ENCODE measurements around the gene ASTN2. TPM values are rescaled to one million over a fixed set of nuclear protein-coding genes. Genes with fewer than 3 reads are reported as not detected.

Gene ASTN2
- polyA plus RNA-seq, 1 donor from 2014 or later: 6.8 TPM

DNA sequence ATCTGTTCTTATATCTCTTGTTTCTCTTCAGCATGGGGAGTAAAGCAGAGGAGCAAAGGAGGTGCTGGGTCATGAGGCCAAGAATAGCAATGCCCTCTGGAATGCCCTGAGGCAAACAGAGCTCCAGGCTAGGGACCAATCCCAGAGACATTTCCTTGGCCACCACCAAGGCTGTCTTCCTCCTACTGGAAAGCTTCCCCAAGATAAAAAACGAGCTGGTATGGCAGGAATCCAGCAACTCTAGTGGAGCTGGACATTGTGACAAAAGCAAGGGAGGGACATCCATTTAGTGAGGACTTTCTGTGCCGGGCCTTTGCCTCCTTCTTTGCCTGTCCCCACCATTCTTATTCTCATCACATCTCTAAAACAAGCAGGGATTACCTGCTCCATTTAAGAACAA, 161.6 kb downstream of the ASTN2 start:
- Histone ChIP-seq H2AFZ (ENCODE audit: low read depth, low read length) (no peak overlapping the region), H3K9me2 (ENCODE audit: insufficient read depth, low read length) (no peaks in the 10 kb centered on the region), H3K27me3 (ENCODE audit: insufficient read depth, low read depth, low read length) (no peaks in the 10 kb centered on the region), H3K9me3 (ENCODE audit: low read length) (no peaks in the 10 kb centered on the region), H3K4me2 (ENCODE audit: low read length) (no peak overlapping the region), H3K9ac (ENCODE audit: low read length) (no peak overlapping the region), H3K27ac (ENCODE audit: low read length) (no peak overlapping the region), H3K4me3 (ENCODE audit: low read length) (no peak overlapping the region), H3K79me2 (replicated peaks; ENCODE audit: insufficient read depth, low read length) (no peaks in the 10 kb centered on the region), H4K20me1 (ENCODE audit: insufficient read depth) (no peaks in the 10 kb centered on the region), H3K36me3 (ENCODE audit: insufficient read depth, low read length) (no peaks in the 10 kb centered on the region), H3F3A (ENCODE audit: insufficient read depth, low read length, poor library complexity, severe bottlenecking) (no peaks in the 10 kb centered on the region)
- TF ChIP-seq TAF1 (IDR thresholded peaks at IDR 0.05; ENCODE audit: low read depth) (no peak), POLR2AphosphoS5 (IDR thresholded peaks at IDR 0.05) (no peak), EZH2 (IDR thresholded peaks at IDR 0.05; ENCODE audit: borderline replicate concordance, insufficient read depth, low read length, poor library complexity, severe bottlenecking) (no peak), SMC3 (conservative IDR thresholded peaks at IDR 0.05; ENCODE audit: poor library complexity) (no peak), MXI1 (conservative IDR thresholded peaks at IDR 0.05; ENCODE audit: poor library complexity, severe bottlenecking) (no peak), EP300 (conservative IDR thresholded peaks at IDR 0.05; ENCODE audit: poor library complexity, severe bottlenecking) (no peak)
- TF ChIP-seq, protein P1, sequence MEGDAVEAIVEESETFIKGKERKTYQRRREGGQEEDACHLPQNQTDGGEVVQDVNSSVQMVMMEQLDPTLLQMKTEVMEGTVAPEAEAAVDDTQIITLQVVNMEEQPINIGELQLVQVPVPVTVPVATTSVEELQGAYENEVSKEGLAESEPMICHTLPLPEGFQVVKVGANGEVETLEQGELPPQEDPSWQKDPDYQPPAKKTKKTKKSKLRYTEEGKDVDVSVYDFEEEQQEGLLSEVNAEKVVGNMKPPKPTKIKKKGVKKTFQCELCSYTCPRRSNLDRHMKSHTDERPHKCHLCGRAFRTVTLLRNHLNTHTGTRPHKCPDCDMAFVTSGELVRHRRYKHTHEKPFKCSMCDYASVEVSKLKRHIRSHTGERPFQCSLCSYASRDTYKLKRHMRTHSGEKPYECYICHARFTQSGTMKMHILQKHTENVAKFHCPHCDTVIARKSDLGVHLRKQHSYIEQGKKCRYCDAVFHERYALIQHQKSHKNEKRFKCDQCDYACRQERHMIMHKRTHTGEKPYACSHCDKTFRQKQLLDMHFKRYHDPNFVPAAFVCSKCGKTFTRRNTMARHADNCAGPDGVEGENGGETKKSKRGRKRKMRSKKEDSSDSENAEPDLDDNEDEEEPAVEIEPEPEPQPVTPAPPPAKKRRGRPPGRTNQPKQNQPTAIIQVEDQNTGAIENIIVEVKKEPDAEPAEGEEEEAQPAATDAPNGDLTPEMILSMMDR (IDR thresholded peaks at IDR 0.05; ENCODE audit: poor library complexity, severe bottlenecking): no peak

DNA sequence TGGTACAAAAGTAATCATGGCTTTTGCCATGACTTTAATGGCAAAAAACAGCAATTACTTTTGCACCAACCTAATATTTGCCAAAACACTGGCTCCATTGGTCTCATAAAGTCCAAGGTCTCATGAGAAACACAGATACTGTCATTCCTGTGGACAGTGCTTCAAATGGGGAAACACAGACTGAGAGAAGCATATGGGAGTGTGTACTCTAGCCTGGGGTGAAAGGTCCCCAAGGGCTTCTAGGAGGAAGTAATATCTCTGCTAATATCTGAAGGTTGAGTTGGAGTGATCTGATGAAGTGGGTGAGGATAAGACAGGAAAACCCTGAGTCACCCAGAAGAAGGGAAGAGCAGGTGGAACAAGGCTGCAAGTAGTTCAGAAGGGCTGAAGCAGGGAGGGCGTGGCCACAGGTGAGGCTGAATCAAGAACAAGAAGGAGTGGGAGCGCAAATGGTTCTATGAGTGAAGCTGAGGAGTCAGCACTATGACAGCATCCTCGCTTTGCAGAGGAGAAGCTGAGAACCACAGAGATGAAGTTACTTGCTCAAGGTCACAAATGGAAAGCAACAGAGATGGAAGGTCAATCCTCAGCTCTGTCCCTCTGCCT, 164.1 kb downstream of the ASTN2 start:
- H3K9ac ChIP-seq (ENCODE audit: low read length): no peak overlapping the region
- no peaks in the 10 kb centered on the region for H3K36me3 ChIP-seq (ENCODE audit: insufficient read depth, low read length)
- H3F3A ChIP-seq (ENCODE audit: insufficient read depth, low read length, poor library complexity, severe bottlenecking): no peaks in the 10 kb centered on the region
- H3K27ac ChIP-seq (ENCODE audit: low read length): no peak overlapping the region
- no peaks in the 10 kb centered on the region for H3K9me3 ChIP-seq (ENCODE audit: low read length)
- no peak overlapping the region for H2AFZ ChIP-seq (ENCODE audit: low read depth, low read length)
- TF ChIP-seq EZH2 (IDR thresholded peaks at IDR 0.05; ENCODE audit: borderline replicate concordance, insufficient read depth, low read length, poor library complexity, severe bottlenecking): no peak
- TF ChIP-seq EP300 (conservative IDR thresholded peaks at IDR 0.05; ENCODE audit: poor library complexity, severe bottlenecking): no peak
- TF ChIP-seq, protein P2, sequence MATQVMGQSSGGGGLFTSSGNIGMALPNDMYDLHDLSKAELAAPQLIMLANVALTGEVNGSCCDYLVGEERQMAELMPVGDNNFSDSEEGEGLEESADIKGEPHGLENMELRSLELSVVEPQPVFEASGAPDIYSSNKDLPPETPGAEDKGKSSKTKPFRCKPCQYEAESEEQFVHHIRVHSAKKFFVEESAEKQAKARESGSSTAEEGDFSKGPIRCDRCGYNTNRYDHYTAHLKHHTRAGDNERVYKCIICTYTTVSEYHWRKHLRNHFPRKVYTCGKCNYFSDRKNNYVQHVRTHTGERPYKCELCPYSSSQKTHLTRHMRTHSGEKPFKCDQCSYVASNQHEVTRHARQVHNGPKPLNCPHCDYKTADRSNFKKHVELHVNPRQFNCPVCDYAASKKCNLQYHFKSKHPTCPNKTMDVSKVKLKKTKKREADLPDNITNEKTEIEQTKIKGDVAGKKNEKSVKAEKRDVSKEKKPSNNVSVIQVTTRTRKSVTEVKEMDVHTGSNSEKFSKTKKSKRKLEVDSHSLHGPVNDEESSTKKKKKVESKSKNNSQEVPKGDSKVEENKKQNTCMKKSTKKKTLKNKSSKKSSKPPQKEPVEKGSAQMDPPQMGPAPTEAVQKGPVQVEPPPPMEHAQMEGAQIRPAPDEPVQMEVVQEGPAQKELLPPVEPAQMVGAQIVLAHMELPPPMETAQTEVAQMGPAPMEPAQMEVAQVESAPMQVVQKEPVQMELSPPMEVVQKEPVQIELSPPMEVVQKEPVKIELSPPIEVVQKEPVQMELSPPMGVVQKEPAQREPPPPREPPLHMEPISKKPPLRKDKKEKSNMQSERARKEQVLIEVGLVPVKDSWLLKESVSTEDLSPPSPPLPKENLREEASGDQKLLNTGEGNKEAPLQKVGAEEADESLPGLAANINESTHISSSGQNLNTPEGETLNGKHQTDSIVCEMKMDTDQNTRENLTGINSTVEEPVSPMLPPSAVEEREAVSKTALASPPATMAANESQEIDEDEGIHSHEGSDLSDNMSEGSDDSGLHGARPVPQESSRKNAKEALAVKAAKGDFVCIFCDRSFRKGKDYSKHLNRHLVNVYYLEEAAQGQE (IDR thresholded peaks at IDR 0.05; ENCODE audit: borderline replicate concordance): no peak
- TF ChIP-seq POLR2AphosphoS5 (IDR thresholded peaks at IDR 0.05): no peak
- no peak for TF ChIP-seq RAD21 (conservative IDR thresholded peaks at IDR 0.05)
- no peak for TF ChIP-seq MXI1 (conservative IDR thresholded peaks at IDR 0.05; ENCODE audit: poor library complexity, severe bottlenecking)
- no peak for TF ChIP-seq SMC3 (conservative IDR thresholded peaks at IDR 0.05; ENCODE audit: poor library complexity)
- no peak for TF ChIP-seq TAF1 (IDR thresholded peaks at IDR 0.05; ENCODE audit: low read depth)
- TF ChIP-seq, protein P1 (IDR thresholded peaks at IDR 0.05; ENCODE audit: poor library complexity, severe bottlenecking): no peak
- H3K4me2 ChIP-seq (ENCODE audit: low read length): no peak overlapping the region
- H3K79me2 ChIP-seq (replicated peaks; ENCODE audit: insufficient read depth, low read length): no peaks in the 10 kb centered on the region
- H3K27me3 ChIP-seq (ENCODE audit: insufficient read depth, low read depth, low read length): no peaks in the 10 kb centered on the region
- H3K4me3 ChIP-seq (ENCODE audit: low read length): no peak overlapping the region
- no peaks in the 10 kb centered on the region for H3K9me2 ChIP-seq (ENCODE audit: insufficient read depth, low read length)
- no peaks in the 10 kb centered on the region for H4K20me1 ChIP-seq (ENCODE audit: insufficient read depth)
